MM.1S (cell line): ENCODE results near the gene VAV3.

Source experiments
- EZH2 ChIP-seq: fragments of 300-600 bp; sonication (generic); optimal IDR thresholded peaks from 2 replicates; pipeline ENCODE3; 2017; ENCODE audit warnings: low read depth, mild to moderate bottlenecking, antibody characterized with exemption, low read length, mixed read lengths
- TF ChIP-seq, protein P1 (sequence below): fragments of 300-600 bp; sonication (generic); IDR thresholded peaks from 2 replicates; pipeline ENCODE4 v1.5.1; 2016; ENCODE audit warnings: antibody characterized with exemption, low read length, mixed read lengths

DNA sequence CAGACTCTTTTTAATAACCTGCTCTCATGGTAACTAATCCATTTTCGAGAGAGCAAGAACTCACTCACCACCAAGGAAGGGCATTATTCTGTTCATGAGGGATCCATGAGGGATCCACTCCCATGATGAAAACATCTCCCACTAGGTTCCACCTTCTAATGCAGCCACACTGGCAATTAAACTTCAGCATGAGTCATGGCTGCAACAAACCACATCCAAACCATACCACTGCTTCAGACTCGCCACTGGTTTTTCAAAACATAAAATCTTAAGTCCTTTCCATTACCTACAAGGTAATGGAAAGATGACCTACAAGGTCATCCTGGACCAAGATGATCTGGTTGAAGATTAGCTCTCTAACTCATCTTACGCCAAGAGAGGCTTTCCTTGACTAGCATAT lies 405.1 kb downstream of the VAV3 start:
- TF ChIP-seq, protein P1, sequence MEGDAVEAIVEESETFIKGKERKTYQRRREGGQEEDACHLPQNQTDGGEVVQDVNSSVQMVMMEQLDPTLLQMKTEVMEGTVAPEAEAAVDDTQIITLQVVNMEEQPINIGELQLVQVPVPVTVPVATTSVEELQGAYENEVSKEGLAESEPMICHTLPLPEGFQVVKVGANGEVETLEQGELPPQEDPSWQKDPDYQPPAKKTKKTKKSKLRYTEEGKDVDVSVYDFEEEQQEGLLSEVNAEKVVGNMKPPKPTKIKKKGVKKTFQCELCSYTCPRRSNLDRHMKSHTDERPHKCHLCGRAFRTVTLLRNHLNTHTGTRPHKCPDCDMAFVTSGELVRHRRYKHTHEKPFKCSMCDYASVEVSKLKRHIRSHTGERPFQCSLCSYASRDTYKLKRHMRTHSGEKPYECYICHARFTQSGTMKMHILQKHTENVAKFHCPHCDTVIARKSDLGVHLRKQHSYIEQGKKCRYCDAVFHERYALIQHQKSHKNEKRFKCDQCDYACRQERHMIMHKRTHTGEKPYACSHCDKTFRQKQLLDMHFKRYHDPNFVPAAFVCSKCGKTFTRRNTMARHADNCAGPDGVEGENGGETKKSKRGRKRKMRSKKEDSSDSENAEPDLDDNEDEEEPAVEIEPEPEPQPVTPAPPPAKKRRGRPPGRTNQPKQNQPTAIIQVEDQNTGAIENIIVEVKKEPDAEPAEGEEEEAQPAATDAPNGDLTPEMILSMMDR: no peak
- TF ChIP-seq EZH2: no peak
